ENCODE data around the gene ZNF324.
"Not testable (repeated sequence)": the region's sequence is repeated elsewhere in the genome, so short reads cannot be mapped to it uniquely, and the experiment has no call there.

The ZNF324 gene

GRCh38 chr19:58498316-58499020 is 31.6 kb downstream of the ZNF324 start:
- no peak for DNase-seq (ENCODE audit: low read depth in 2 of 3, low spot score in 1 of 3)

- DNase-seq (ENCODE audit: low read depth in 2 of 3, low spot score in 1 of 3), result peak; percentile 99
Observed at GRCh38 chr19:58499021-58499927, 32.4 kb downstream of the ZNF324 start.

- no peak for DNase-seq (ENCODE audit: low read depth in 2 of 3, low spot score in 1 of 3)
Observed at GRCh38 chr19:58500242-58500641, 33.4 kb downstream of the ZNF324 start.

GRCh38 chr19:58507602-58508223 is 40.8 kb downstream of the ZNF324 start:
- not testable (repeated sequence) for DNase-seq (ENCODE audit: low read depth in 2 of 3, low spot score in 1 of 3)

- no peak for DNase-seq (ENCODE audit: low read depth in 2 of 3, low spot score in 1 of 3)
Observed at GRCh38 chr19:58509731-58510083, 42.8 kb downstream of the ZNF324 start.

GRCh38 chr19:58510084-58510862 is 43.4 kb downstream of the ZNF324 start:
- no peak for DNase-seq (ENCODE audit: low read depth in 2 of 3, low spot score in 1 of 3)

- DNase-seq (ENCODE audit: low read depth in 2 of 3, low spot score in 1 of 3), result no peak
Observed at GRCh38 chr19:58511353-58512208, 44.7 kb downstream of the ZNF324 start, which contains the start of gene SLC27A5. TSS of gene SLC27A5 (minus strand) at chr19:58511992. CDS start at chr19:58511955, 37 bp downstream.

- DNase-seq (ENCODE audit: low read depth in 2 of 3, low spot score in 1 of 3), result no peak
Observed at GRCh38 chr19:58513213-58513693, 46.4 kb downstream of the ZNF324 start.

GRCh38 chr19:58513694-58514563 is 47.0 kb downstream of the ZNF324 start:
- peak; percentile 92 to 97 (median 94) for DNase-seq (ENCODE audit: low read depth in 2 of 3, low spot score in 1 of 3)

GRCh38 chr19:58514564-58515022 is 47.7 kb downstream of the ZNF324 start:
- no peak for DNase-seq (ENCODE audit: low read depth in 2 of 3, low spot score in 1 of 3)

- DNase-seq (ENCODE audit: low read depth in 2 of 3, low spot score in 1 of 3), result no peak
Observed at GRCh38 chr19:58515259-58515658, 48.4 kb downstream of the ZNF324 start.

- DNase-seq (ENCODE audit: low read depth in 2 of 3, low spot score in 1 of 3), result no peak
Observed at GRCh38 chr19:58516246-58516836, 49.5 kb downstream of the ZNF324 start.

GRCh38 chr19:58516964-58517833 is 50.3 kb downstream of the ZNF324 start:
- DNase-seq (ENCODE audit: low read depth in 2 of 3, low spot score in 1 of 3), result no peak

GRCh38 chr19:58518256-58519086 is 51.6 kb downstream of the ZNF324 start:
- DNase-seq (ENCODE audit: low read depth in 2 of 3, low spot score in 1 of 3), result no peak

GRCh38 chr19:58519087-58519354 is 52.1 kb downstream of the ZNF324 start:
- DNase-seq (ENCODE audit: low read depth in 2 of 3, low spot score in 1 of 3), result peak in 1 of 3 donors; percentile 51

- DNase-seq (ENCODE audit: low read depth in 2 of 3, low spot score in 1 of 3), result peak; percentile 88 to 93 (median 88)
Observed at GRCh38 chr19:58519355-58520256, 52.7 kb downstream of the ZNF324 start, which contains the start of gene ZBTB45. TSS of gene ZBTB45 (minus strand) at chr19:58519810. CDS start at chr19:58517673, 2,137 bp downstream.
